Activated naive CD8-positive, alpha-beta T cell treated with anti-CD3 and anti-CD28 coated beads for 36 hours (primary cell): ENCODE measurements around the gene DHRS1. TPM values are rescaled to one million over a fixed set of nuclear protein-coding genes. Genes with fewer than 3 reads are reported as not detected.
A peak's percentile ranks its signal among the peaks of the same experiment; 100 is the strongest.

Experiments used
- DNase-seq: peaks from one replicate; pipeline ENCODE4 v3.0.0; 2021
- H3K27ac Mint-ChIP-seq: one replicate; pipeline ENCODE4 v1.8.0; 2022; ENCODE audit warnings: mild to moderate bottlenecking, moderate library complexity, mixed read lengths
- H3K27me3 Mint-ChIP-seq: one replicate; pipeline ENCODE4 v1.8.0; 2022; ENCODE audit warnings: mild to moderate bottlenecking, mixed read lengths
- H3K36me3 Mint-ChIP-seq: one replicate; pipeline ENCODE4 v1.8.0; 2021; ENCODE audit warnings: mild to moderate bottlenecking, mixed read lengths
- H3K4me1 Mint-ChIP-seq: one replicate; pipeline ENCODE4 v1.8.0; 2021; ENCODE audit warnings: mixed read lengths
- H3K4me3 Mint-ChIP-seq: one replicate; pipeline ENCODE4 v1.8.0; 2022; ENCODE audit warnings: mild to moderate bottlenecking, moderate library complexity, mixed read lengths
- H3K9me3 Mint-ChIP-seq: one replicate; pipeline ENCODE4 v1.8.0; 2022; ENCODE audit warnings: mixed read lengths
- total RNA-seq, 2 experiments: library from RNA; stranded (reverse); gene quantifications; one replicate each; pipeline ENCODE4 v1.2.3, GENCODE V29; 2021

Gene DHRS1
- total RNA-seq, 2 experiments from 2014 or later = 7.4 to 8.6 TPM

- peaks cover 44% of the 10 kb centered on the region for H3K4me1 Mint-ChIP-seq
- H3K9me3 Mint-ChIP-seq = no peaks in the 10 kb centered on the region
- no peaks in the 10 kb centered on the region for H3K27me3 Mint-ChIP-seq
- DNase-seq = no peak
- no peak overlapping the region for H3K27ac Mint-ChIP-seq
- H3K36me3 Mint-ChIP-seq = peaks cover 18% of the 10 kb centered on the region
- H3K4me3 Mint-ChIP-seq = no peak overlapping the region
These were observed 17.0 kb upstream of the DHRS1 start for GRCh38 chr14:24316597-24316950.

DNA sequence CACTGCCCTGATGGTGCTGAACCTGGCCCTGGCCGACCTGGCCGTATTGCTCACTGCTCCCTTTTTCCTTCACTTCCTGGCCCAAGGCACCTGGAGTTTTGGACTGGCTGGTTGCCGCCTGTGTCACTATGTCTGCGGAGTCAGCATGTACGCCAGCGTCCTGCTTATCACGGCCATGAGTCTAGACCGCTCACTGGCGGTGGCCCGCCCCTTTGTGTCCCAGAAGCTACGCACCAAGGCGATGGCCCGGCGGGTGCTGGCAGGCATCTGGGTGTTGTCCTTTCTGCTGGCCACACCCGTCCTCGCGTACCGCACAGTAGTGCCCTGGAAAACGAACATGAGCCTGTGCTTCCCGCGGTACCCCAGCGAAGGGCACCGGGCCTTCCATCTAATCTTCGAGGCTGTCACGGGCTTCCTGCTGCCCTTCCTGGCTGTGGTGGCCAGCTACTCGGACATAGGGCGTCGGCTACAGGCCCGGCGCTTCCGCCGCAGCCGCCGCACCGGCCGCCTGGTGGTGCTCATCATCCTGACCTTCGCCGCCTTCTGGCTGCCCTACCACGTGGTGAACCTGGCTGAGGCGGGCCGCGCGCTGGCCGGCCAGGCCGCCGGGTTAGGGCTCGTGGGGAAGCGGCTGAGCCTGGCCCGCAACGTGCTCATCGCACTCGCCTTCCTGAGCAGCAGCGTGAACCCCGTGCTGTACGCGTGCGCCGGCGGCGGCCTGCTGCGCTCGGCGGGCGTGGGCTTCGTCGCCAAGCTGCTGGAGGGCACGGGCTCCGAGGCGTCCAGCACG lies 16.4 kb upstream of the DHRS1 start:
- no peak overlapping the region for H3K4me3 Mint-ChIP-seq
- peaks cover 46% of the 10 kb centered on the region for H3K4me1 Mint-ChIP-seq
- peaks cover 18% of the 10 kb centered on the region for H3K36me3 Mint-ChIP-seq
- H3K27me3 Mint-ChIP-seq = no peaks in the 10 kb centered on the region
- DNase-seq = no peak
- no peak overlapping the region for H3K27ac Mint-ChIP-seq
- no peaks in the 10 kb centered on the region for H3K9me3 Mint-ChIP-seq

DNA sequence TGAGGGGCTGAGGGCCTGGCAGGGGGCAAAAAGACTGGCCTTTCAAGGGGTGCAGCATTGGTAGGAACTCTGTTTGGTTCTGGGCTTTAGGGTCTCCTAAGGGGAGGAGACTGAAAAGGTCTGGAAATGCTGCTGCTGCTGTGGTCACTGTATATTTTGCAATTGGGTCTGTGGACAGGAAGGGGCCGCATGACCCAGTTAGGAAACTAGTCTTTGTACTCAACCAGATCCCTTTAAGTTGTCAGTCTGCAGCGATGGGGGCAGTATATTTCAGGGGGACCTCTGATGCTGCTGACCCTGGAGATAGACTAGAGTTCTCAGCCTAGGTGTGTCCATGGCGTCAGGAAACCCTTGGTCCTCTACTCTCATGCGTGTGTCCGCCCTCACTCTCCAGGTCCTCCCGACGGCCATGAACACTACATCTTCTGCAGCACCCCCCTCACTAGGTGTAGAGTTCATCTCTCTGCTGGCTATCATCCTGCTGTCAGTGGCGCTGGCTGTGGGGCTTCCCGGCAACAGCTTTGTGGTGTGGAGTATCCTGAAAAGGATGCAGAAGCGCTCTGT lies 15.7 kb upstream of the DHRS1 start:
- Mint-ChIP-seq H3K4me1 (peaks cover 48% of the 10 kb centered on the region), H3K36me3 (peaks cover 18% of the 10 kb centered on the region), H3K27ac (no peak overlapping the region), H3K4me3 (no peak overlapping the region), H3K27me3 (no peaks in the 10 kb centered on the region), H3K9me3 (no peaks in the 10 kb centered on the region)
- DNase-seq = no peak

DNA sequence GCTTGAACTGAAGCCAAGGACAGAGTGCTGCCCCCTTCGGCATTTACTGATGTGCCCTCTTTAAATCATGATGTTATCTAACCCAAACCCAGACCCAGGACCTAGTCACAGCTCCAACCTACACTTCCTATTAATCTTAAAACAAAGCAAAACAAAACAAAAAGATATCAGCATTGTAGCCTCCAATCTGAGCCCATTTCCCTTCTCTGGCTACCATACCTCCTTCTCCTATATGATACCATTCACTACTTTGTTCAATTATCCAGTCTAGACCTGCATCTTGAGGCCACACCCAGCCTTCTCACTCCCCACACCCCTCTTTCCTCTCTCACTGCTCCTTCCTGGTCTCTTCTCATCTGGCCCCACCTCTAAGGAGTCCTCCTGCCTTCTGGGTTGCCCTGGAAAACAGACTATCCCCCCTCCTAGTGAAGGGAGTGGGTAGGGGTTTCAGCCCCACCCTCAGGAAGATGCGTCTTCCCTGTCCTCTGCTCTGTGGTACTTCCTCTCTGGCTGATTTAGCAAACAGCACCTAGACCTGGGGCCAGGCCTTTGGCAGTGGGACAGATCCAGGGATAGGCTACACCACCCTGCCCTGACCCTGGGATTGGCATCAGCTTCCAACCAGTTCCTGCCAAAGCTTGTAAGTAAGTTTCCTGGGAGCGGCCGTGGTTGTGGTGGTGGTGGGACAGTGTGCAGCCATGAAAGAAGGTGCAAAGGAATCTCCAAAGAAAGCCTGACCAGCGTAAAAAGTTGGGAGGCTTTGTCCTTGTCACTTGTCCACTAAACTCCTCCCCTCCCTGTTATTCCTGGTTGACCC lies 15.0 kb upstream of the DHRS1 start:
- Mint-ChIP-seq H3K4me1 (peaks cover 51% of the 10 kb centered on the region), H3K4me3 (no peak overlapping the region), H3K36me3 (peaks cover 23% of the 10 kb centered on the region), H3K27ac (no peak overlapping the region), H3K9me3 (no peaks in the 10 kb centered on the region), H3K27me3 (no peaks in the 10 kb centered on the region)
- no peak for DNase-seq

DNA sequence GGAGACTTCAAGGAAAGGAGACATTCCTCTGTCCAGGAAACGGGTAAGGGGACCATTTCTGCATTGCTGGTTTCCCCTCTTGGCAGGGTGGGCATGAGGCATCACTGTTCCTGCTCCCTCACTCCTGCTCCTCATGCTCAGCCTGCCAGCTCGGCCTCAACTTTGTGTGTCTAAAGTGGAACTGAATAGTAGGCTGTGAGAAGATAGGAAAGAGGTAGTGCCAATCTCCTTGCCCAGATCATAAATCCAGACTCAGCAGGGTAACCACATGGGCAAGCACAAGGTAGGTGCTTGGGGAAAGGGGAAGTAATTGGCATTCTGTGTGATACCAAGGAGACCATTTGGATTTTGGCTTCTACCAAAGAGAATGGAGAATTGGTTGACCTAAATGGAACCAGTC lies 14.3 kb upstream of the DHRS1 start:
- Mint-ChIP-seq H3K4me3 (no peak overlapping the region), H3K27ac (no peak overlapping the region)

GRCh38 chr14:24312736-24313507 lies 13.3 kb upstream of the DHRS1 start:
- H3K36me3 Mint-ChIP-seq = peaks cover 36% of the 10 kb centered on the region
- no peaks in the 10 kb centered on the region for H3K27me3 Mint-ChIP-seq
- no peaks in the 10 kb centered on the region for H3K9me3 Mint-ChIP-seq
- H3K4me1 Mint-ChIP-seq = peaks cover 63% of the 10 kb centered on the region
- peak overlapping the region; percentile 1 for H3K27ac Mint-ChIP-seq
- DNase-seq = peak; percentile 28
- H3K4me3 Mint-ChIP-seq = peak overlapping the region; percentile 32

More for the DNA sequence above, 14.3 kb upstream of the DHRS1 start:
- peaks cover 30% of the 10 kb centered on the region for H3K36me3 Mint-ChIP-seq
- H3K4me1 Mint-ChIP-seq = peaks cover 55% of the 10 kb centered on the region
- H3K27me3 Mint-ChIP-seq = no peaks in the 10 kb centered on the region
- no peaks in the 10 kb centered on the region for H3K9me3 Mint-ChIP-seq
- no peak for DNase-seq

GRCh38 chr14:24311837-24312615 lies 12.4 kb upstream of the DHRS1 start:
- Mint-ChIP-seq H3K9me3 (no peaks in the 10 kb centered on the region), H3K36me3 (peaks cover 40% of the 10 kb centered on the region), H3K27me3 (no peaks in the 10 kb centered on the region), H3K4me1 (peaks cover 62% of the 10 kb centered on the region), H3K4me3 (peak overlapping the region; percentile 69), H3K27ac (peak overlapping the region; percentile 70)
- no peak for DNase-seq

DNA sequence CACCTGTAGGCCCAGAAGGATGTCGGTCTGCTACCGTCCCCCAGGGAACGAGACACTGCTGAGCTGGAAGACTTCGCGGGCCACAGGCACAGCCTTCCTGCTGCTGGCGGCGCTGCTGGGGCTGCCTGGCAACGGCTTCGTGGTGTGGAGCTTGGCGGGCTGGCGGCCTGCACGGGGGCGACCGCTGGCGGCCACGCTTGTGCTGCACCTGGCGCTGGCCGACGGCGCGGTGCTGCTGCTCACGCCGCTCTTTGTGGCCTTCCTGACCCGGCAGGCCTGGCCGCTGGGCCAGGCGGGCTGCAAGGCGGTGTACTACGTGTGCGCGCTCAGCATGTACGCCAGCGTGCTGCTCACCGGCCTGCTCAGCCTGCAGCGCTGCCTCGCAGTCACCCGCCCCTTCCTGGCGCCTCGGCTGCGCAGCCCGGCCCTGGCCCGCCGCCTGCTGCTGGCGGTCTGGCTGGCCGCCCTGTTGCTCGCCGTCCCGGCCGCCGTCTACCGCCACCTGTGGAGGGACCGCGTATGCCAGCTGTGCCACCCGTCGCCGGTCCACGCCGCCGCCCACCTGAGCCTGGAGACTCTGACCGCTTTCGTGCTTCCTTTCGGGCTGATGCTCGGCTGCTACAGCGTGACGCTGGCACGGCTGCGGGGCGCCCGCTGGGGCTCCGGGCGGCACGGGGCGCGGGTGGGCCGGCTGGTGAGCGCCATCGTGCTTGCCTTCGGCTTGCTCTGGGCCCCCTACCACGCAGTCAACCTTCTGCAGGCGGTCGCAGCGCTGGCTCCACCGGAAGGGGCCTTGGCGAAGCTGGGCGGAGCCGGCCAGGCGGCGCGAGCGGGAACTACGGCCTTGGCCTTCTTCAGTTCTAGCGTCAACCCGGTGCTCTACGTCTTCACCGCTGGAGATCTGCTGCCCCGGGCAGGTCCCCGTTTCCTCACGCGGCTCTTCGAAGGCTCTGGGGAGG lies 11.3 kb upstream of the DHRS1 start, which contains the start of gene LTB4R:
LTB4R (plus strand) TSS at position 857 of the 959 bp plus-strand sequence. CDS start 4,150 bp downstream, outside the sequence.
- Mint-ChIP-seq H3K36me3 (peaks cover 42% of the 10 kb centered on the region), H3K4me1 (peaks cover 59% of the 10 kb centered on the region), H3K4me3 (peak within 1 kb of the TSS; percentile 73), H3K27me3 (no peaks in the 10 kb centered on the region), H3K27ac (peak within 1 kb of the TSS; percentile 73), H3K9me3 (no peaks in the 10 kb centered on the region)
- DNase-seq = peak; percentile 77

DNA sequence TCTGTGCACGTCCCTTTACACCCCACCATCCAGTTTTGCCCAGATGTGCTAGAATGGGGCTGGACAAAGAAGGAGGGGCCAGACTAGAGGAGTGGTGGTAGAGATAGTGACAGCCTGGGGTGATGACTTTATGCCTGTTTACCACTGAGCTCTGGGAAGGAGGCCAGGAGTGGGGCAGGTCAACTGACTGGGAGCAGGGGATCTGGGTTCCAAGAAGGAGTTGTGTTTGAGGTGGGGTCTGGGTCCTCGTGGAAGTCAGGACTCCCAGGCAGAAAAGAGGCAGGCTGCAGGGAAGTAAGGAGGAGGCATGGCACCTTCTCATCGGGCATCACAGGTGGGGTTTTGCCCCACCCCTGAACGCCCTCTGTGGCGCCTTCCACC lies 10.7 kb upstream of the DHRS1 start:
- H3K4me3 Mint-ChIP-seq = peak overlapping the region; percentile 73
- H3K36me3 Mint-ChIP-seq = peaks cover 42% of the 10 kb centered on the region
- H3K27me3 Mint-ChIP-seq = no peaks in the 10 kb centered on the region
- peak overlapping the region; percentile 73 for H3K27ac Mint-ChIP-seq
- peaks cover 59% of the 10 kb centered on the region for H3K4me1 Mint-ChIP-seq
- no peak for DNase-seq
- no peaks in the 10 kb centered on the region for H3K9me3 Mint-ChIP-seq

DNA sequence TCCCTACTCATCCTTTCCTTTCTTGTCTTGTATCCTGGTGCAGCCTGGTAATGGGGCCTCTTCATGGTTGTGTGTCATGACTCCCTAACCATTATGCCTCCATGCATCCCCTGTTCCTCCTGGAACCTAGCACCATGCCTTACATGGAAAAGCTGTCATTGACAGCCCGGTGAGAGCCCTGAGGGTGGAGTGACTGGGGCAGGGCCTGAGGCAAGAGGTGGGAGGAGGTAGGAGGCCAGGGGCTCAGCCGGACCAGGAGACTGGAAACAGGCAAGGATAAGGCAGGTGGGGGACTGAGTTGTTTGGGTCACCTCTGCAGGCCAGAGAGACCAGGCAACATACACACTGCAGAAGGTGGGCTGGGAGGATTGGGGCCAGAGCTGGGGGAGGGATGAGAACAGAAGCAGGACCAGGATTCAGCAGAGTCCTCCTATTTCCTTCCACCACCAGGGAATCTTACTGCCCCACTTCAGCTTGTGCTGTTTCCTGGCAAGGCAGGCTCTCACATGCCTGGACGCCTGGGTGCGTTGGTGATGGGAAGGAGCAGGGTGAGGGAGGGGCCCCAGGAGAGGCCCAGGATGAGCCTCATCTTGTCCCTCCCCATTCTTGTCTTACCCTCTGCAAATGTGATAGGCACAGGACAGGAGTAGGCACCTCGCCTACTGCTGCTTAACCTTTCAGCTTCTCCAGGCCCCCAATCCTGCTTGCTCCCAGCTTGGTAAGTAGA lies 10.1 kb upstream of the DHRS1 start, which contains the start of gene LTB4R2:
LTB4R2 (plus strand) TSS at position 603 of the 727 bp plus-strand sequence. CDS start 525 bp downstream, outside the sequence.
- Mint-ChIP-seq H3K27ac (peak within 1 kb of the TSS; percentile 73), H3K9me3 (no peaks in the 10 kb centered on the region), H3K4me3 (peak within 1 kb of the TSS; percentile 73), H3K36me3 (peaks cover 42% of the 10 kb centered on the region), H3K27me3 (no peaks in the 10 kb centered on the region), H3K4me1 (peaks cover 57% of the 10 kb centered on the region)
- DNase-seq = no peak

DNA sequence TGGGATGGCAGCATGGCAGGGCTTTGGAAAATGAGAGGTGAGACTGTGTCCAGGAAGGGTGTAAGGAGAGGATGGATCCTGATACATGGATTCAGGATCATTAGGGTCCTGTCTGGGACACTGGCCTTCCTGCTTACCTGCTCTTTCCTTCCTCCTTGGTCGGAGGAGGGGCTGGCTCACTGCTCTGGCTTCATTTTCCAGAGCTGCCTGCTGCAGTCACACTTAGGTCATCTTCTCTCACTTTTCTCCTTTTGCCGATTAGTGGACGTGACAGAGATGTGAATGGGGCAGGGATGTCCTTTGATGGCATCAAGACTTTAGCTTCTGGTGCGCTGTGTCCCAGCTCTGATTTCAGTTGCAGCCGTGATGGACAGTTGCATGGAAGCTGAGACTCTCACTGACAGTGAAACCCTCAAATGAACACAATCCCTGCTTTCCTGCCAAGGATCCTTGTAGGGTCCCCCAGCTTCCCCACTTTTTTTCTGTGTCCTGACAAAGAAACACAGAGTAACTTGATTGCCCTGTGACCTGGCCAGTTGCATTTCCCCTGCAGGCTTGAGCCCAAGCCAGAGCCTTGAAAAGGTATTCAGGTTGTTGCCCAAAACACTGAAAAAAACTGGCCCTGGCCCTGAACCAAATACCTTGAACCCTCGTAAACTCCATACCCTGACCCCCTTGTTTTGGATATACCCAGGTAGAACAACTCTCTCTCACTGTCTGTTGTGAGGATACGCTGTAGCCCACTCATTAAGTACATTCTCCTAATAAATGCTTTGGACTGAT lies 9.0 kb upstream of the DHRS1 start:
- Mint-ChIP-seq H3K4me3 (no peak overlapping the region), H3K27ac (no peak overlapping the region), H3K9me3 (no peaks in the 10 kb centered on the region), H3K36me3 (peaks cover 37% of the 10 kb centered on the region), H3K4me1 (peaks cover 45% of the 10 kb centered on the region), H3K27me3 (no peaks in the 10 kb centered on the region)
- DNase-seq = no peak
